ENCODE results near the gene MYL5.
"Not testable (repeated sequence)": the region's sequence is repeated elsewhere in the genome, so short reads cannot be mapped to it uniquely, and the experiment has no call there.

The MYL5 gene

GRCh38 chr4:703336-704197, 29.2 kb downstream of the MYL5 start:
- ChIA-PET POLR2A (no interaction called here), CTCF (interaction anchor here (1.4 kb wide), 1 partner anchor 16 kb away, joined by 4 read pairs; no protein-coding TSS in a partner anchor)
- Histone ChIP-seq H3K27me3 (replicated peaks in 2 of 5; ENCODE audit: control insufficient read depth in 4 of 5, insufficient read depth in 5 of 5, low read length in 4 of 5) (no peaks in the 10 kb centered on the region), H3K4me3 (ENCODE audit: control insufficient read depth in 1 of 7, extremely low read depth in 1 of 7, insufficient read depth in 4 of 7, low read depth in 2 of 7, low read length in 6 of 7) (no peak overlapping the region), H3K27ac (ENCODE audit: insufficient read depth in 1 of 2, low read depth in 1 of 2, low read length in 2 of 2, poor library complexity in 1 of 2, severe bottlenecking in 2 of 2) (no peak overlapping the region), H3K4me1 (ENCODE audit: control extremely low read depth in 1 of 4, control insufficient read depth in 4 of 4, insufficient read depth in 4 of 4, low read length in 3 of 4) (peaks cover 0 to 31% (median 23%) of the 10 kb centered on the region in 4 experiments), H3K9me3 (ENCODE audit: control extremely low read depth in 1 of 5, control insufficient read depth in 4 of 5, insufficient read depth in 2 of 5, low read depth in 1 of 5, low read length in 4 of 5) (no peaks in the 10 kb centered on the region), H3K36me3 (ENCODE audit: control insufficient read depth in 4 of 4, insufficient read depth in 4 of 4, low read length in 3 of 4) (peaks cover 0 to 3% (median 0%) of the 10 kb centered on the region in 4 experiments)
- DNase-seq, result no peak
- WGBS (ENCODE audit: insufficient coverage), result 95% methylated on average over 6 of the region's 10 CpGs

DNA sequence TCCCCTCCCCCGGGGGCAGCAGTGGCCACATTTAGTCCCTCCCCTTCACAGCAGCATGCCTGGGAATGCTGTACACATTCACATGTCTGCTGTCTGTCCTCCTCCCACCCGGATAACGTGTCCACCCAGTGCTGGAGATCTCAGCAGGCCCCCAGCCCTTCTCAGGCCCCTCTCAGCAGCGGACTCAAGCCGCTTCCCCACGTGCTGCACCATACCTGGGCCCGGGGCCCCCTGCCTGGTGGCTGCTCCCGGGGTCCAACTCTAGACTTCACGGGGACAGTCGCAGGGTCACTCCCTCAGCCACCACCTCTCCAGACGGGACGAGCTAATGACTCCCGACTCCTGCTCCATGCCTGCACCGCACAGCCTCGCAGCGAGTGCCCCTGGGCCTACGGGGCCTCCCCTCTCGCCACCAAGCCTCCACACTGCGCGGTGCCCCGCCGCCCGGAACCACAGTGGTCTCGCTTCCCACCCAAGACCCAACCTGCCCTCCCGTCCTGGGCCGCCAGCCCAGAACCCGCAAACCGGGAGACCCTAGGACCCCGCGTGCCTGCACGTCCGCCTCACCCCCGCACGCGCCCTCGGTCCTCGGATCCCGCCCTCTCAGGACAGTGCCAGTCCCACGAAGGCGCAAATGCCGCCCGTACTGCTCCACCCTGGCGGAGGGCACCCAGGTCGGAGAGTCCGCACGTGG, 30.0 kb downstream of the MYL5 start:
- DNase-seq, result no peak
- ChIA-PET POLR2A (no interaction called here), CTCF (interaction anchor here (1.4 kb wide), 1 partner anchor 17 kb away, joined by 4 read pairs; no protein-coding TSS in a partner anchor)
- Histone ChIP-seq H3K4me3 (ENCODE audit: control insufficient read depth in 1 of 7, extremely low read depth in 1 of 7, insufficient read depth in 4 of 7, low read depth in 2 of 7, low read length in 6 of 7) (no peak overlapping the region), H3K27ac (ENCODE audit: insufficient read depth in 1 of 2, low read depth in 1 of 2, low read length in 2 of 2, poor library complexity in 1 of 2, severe bottlenecking in 2 of 2) (no peak overlapping the region), H3K9me3 (ENCODE audit: control extremely low read depth in 1 of 5, control insufficient read depth in 4 of 5, insufficient read depth in 2 of 5, low read depth in 1 of 5, low read length in 4 of 5) (no peaks in the 10 kb centered on the region), H3K27me3 (replicated peaks in 2 of 5; ENCODE audit: control insufficient read depth in 4 of 5, insufficient read depth in 5 of 5, low read length in 4 of 5) (no peaks in the 10 kb centered on the region), H3K4me1 (ENCODE audit: control extremely low read depth in 1 of 4, control insufficient read depth in 4 of 4, insufficient read depth in 4 of 4, low read length in 3 of 4) (peaks cover 1 to 32% (median 18%) of the 10 kb centered on the region in 4 experiments), H3K36me3 (ENCODE audit: control insufficient read depth in 4 of 4, insufficient read depth in 4 of 4, low read length in 3 of 4) (peaks cover 0 to 3% (median under 1%) of the 10 kb centered on the region in 4 experiments)
- 96% methylated on average over 44 of the region's 46 CpGs for WGBS (ENCODE audit: insufficient coverage)

DNA sequence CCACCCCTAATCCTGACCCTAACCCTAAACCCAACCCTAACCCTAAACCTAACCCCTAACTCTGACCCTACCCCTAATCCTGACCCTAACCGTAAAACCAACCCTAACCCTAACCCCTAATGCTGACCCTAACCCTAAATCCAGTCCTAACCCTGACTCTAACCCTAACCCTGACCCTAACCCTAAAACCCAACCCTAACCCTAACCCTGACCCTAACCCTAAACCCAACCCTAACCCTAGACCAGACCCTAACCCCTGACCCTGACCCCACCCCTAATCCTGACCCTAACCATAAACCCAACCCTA, 30.6 kb downstream of the MYL5 start:
- 100% methylated on average over 1 of the region's 1 CpG for WGBS (ENCODE audit: insufficient coverage)
- CTCF ChIA-PET, result no interaction called here
- Histone ChIP-seq H3K4me3 (ENCODE audit: control insufficient read depth in 1 of 7, extremely low read depth in 1 of 7, insufficient read depth in 4 of 7, low read depth in 2 of 7, low read length in 6 of 7) (peak overlapping the region in 5 of 7 experiments; percentile 11 to 89 (median 75)), H3K9me3 (ENCODE audit: control extremely low read depth in 1 of 5, control insufficient read depth in 4 of 5, insufficient read depth in 2 of 5, low read depth in 1 of 5, low read length in 4 of 5) (no peaks in the 10 kb centered on the region), H3K27me3 (replicated peaks in 2 of 5; ENCODE audit: control insufficient read depth in 4 of 5, insufficient read depth in 5 of 5, low read length in 4 of 5) (no peaks in the 10 kb centered on the region), H3K4me1 (ENCODE audit: control extremely low read depth in 1 of 4, control insufficient read depth in 4 of 4, insufficient read depth in 4 of 4, low read length in 3 of 4) (peaks cover 2 to 26% (median 12%) of the 10 kb centered on the region in 4 experiments), H3K27ac (ENCODE audit: insufficient read depth in 1 of 2, low read depth in 1 of 2, low read length in 2 of 2, poor library complexity in 1 of 2, severe bottlenecking in 2 of 2) (no peak overlapping the region), H3K36me3 (ENCODE audit: control insufficient read depth in 4 of 4, insufficient read depth in 4 of 4, low read length in 3 of 4) (peaks cover 0 to 5% (median 4%) of the 10 kb centered on the region in 4 experiments)
- DNase-seq, result no peak
- POLR2A ChIA-PET, result no interaction called here

DNA sequence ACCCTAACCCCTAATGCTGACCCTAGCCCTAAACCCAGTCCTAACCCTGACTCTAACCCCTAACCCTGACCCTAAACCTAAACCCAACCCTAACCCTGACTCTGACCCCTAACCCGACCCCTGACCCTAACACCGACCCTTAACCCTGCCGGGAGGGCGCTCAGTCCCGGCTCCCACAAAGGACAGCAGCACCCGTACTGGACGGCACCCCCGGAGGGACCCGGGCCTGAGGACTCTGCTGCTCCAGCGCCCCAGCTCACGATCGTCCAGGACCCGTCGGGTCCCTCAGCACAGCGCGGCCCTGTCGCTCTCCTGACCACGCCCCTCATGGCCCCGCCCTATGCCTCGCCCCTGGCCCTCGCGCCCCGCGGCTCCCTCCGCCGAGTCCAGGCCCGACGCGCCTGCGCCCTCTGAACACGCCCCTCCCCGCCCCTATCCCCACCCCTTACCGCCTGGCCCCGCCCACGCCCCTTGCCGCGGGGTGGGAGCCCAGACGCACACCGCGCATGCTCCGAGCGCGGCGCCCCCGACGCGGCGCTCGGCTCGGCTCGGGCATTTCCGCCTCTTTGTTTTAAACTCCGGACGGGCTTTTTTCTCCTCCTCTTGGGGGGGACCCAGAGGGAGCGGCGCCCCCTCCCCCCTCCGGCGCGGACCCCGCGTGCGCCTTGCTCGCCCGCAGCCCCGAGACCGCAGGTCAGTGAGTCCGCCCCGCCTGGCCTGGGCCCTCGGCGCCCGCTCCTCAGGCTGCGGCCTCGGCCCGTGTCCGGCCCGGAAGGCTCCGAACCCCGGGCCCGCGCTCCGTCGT, 31.1 kb downstream of the MYL5 start, which contains the start of gene PCGF3:
PCGF3 (plus strand) TSS at position 555 of the 805 bp plus-strand sequence. CDS start 27,849 bp downstream, outside the sequence.
- WGBS (ENCODE audit: insufficient coverage), result 3% methylated on average over 63 of the region's 82 CpGs
- Histone ChIP-seq H3K27ac (ENCODE audit: insufficient read depth in 1 of 2, low read depth in 1 of 2, low read length in 2 of 2, poor library complexity in 1 of 2, severe bottlenecking in 2 of 2) (peak within 1 kb of the TSS; percentile 92 to 97), H3K9me3 (ENCODE audit: control extremely low read depth in 1 of 5, control insufficient read depth in 4 of 5, insufficient read depth in 2 of 5, low read depth in 1 of 5, low read length in 4 of 5) (no peaks in the 10 kb centered on the region), H3K27me3 (replicated peaks in 2 of 5; ENCODE audit: control insufficient read depth in 4 of 5, insufficient read depth in 5 of 5, low read length in 4 of 5) (no peaks in the 10 kb centered on the region), H3K36me3 (ENCODE audit: control insufficient read depth in 4 of 4, insufficient read depth in 4 of 4, low read length in 3 of 4) (peaks cover 4 to 10% (median 7%) of the 10 kb centered on the region in 4 experiments), H3K4me3 (ENCODE audit: control insufficient read depth in 1 of 7, extremely low read depth in 1 of 7, insufficient read depth in 4 of 7, low read depth in 2 of 7, low read length in 6 of 7) (peak within 1 kb of the TSS; percentile 73 to 91 (median 86)), H3K4me1 (ENCODE audit: control extremely low read depth in 1 of 4, control insufficient read depth in 4 of 4, insufficient read depth in 4 of 4, low read length in 3 of 4) (peaks cover 2 to 26% (median 11%) of the 10 kb centered on the region in 4 experiments)
- POLR2A ChIA-PET, result no interaction called here
- CTCF ChIA-PET, result no interaction called here
- peak; percentile 91 to 95 (median 95) for DNase-seq

GRCh38 chr4:706083-706633, 31.8 kb downstream of the MYL5 start:
- DNase-seq; POLR2A ChIA-PET; H3K9me3 ChIP-seq (ENCODE audit: control extremely low read depth in 1 of 5, control insufficient read depth in 4 of 5, insufficient read depth in 2 of 5, low read depth in 1 of 5, low read length in 4 of 5); CTCF ChIA-PET; H3K27me3 ChIP-seq (replicated peaks in 2 of 5; ENCODE audit: control insufficient read depth in 4 of 5, insufficient read depth in 5 of 5, low read length in 4 of 5): not testable (repeated sequence)
- peak overlapping the region; percentile 73 to 91 (median 86) for H3K4me3 ChIP-seq (ENCODE audit: control insufficient read depth in 1 of 7, extremely low read depth in 1 of 7, insufficient read depth in 4 of 7, low read depth in 2 of 7, low read length in 6 of 7)
- H3K4me1 ChIP-seq (ENCODE audit: control extremely low read depth in 1 of 4, control insufficient read depth in 4 of 4, insufficient read depth in 4 of 4, low read length in 3 of 4), result peaks cover 2 to 26% (median 11%) of the 10 kb centered on the region in 4 experiments
- 4% methylated on average over 18 of the region's 21 CpGs for WGBS (ENCODE audit: insufficient coverage)
- H3K27ac ChIP-seq (ENCODE audit: insufficient read depth in 1 of 2, low read depth in 1 of 2, low read length in 2 of 2, poor library complexity in 1 of 2, severe bottlenecking in 2 of 2), result peak overlapping the region; percentile 92 to 97
- H3K36me3 ChIP-seq (ENCODE audit: control insufficient read depth in 4 of 4, insufficient read depth in 4 of 4, low read length in 3 of 4), result peaks cover 7 to 16% (median 8%) of the 10 kb centered on the region in 4 experiments

DNA sequence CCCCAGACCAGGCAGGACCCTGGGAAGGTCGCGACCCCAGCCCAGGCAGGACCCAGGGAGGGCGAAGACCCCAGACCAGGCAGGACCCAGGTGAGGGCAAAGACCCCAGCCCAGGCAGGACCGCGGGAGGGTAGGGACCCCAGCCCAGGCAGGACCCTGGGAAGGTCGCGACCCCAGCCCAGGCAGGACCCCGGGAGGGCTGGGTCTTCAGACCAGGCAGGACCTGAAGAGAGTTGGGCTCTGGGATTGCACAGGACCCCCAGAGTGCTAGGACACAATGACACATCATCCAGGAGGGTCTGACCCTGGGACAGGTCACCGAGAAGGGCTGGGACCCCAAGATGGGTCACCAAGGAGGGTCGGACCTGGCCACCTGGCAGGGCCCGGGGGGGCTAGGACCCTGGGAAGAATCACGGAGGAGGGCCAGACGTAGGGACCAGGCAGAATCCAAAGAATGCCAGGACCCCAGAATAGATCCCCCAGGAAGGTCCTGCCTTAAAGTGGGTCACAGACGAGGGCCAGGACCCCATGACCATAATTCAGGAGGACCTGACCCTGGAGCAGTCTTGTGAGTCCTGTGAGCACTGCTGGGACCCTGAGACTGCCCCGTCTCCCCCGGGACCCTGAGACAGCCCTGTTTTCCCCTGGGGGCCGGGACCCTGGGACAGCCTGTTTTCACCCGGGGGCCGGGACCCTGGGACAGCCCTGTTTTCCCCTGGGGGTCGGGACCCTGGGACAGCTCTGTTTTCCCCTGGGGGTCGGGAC, 32.7 kb downstream of the MYL5 start:
- 83% methylated on average over 7 of the region's 21 CpGs for WGBS (ENCODE audit: insufficient coverage)
- Histone ChIP-seq H3K27me3 (replicated peaks in 2 of 5; ENCODE audit: control insufficient read depth in 4 of 5, insufficient read depth in 5 of 5, low read length in 4 of 5) (no peaks in the 10 kb centered on the region), H3K4me3 (ENCODE audit: control insufficient read depth in 1 of 7, extremely low read depth in 1 of 7, insufficient read depth in 4 of 7, low read depth in 2 of 7, low read length in 6 of 7) (peak overlapping the region; percentile 27 to 89 (median 53)), H3K36me3 (ENCODE audit: control insufficient read depth in 4 of 4, insufficient read depth in 4 of 4, low read length in 3 of 4) (peaks cover 7 to 16% (median 8%) of the 10 kb centered on the region in 4 experiments), H3K27ac (ENCODE audit: insufficient read depth in 1 of 2, low read depth in 1 of 2, low read length in 2 of 2, poor library complexity in 1 of 2, severe bottlenecking in 2 of 2) (peak overlapping the region; percentile 92 to 97), H3K9me3 (ENCODE audit: control extremely low read depth in 1 of 5, control insufficient read depth in 4 of 5, insufficient read depth in 2 of 5, low read depth in 1 of 5, low read length in 4 of 5) (no peaks in the 10 kb centered on the region), H3K4me1 (ENCODE audit: control extremely low read depth in 1 of 4, control insufficient read depth in 4 of 4, insufficient read depth in 4 of 4, low read length in 3 of 4) (peaks cover 2 to 26% (median 11%) of the 10 kb centered on the region in 4 experiments)
- no peak for DNase-seq
- CTCF ChIA-PET, result no interaction called here
- POLR2A ChIA-PET, result no interaction called here
